Measurements from ENCODE around the gene SPEM2. TPM values are rescaled to one million over a fixed set of nuclear protein-coding genes. Genes with fewer than 3 reads are reported as not detected.

The SPEM2 gene
- total and polyA plus RNA-seq, 4 donors: not detected

- no peaks in the 10 kb centered on the region for H3K36me3 ChIP-seq (ENCODE audit: control insufficient read depth in 4 of 4, insufficient read depth in 3 of 4, low read depth in 1 of 4, low read length in 3 of 4)
- H3K4me3 ChIP-seq (ENCODE audit: low read depth in 1 of 3, low read length in 3 of 3): no peak within 1 kb of the TSS
- no peak within 1 kb of the TSS for H3K9ac ChIP-seq (ENCODE audit: low read depth in 1 of 2, low read length in 2 of 2)
- no peak for DNase-seq (ENCODE audit: low spot score)
- no peaks in the 10 kb centered on the region for H3K9me3 ChIP-seq (ENCODE audit: control insufficient read depth in 4 of 4, low read length in 3 of 4)
- no peaks in the 10 kb centered on the region for H3K4me1 ChIP-seq (ENCODE audit: control insufficient read depth in 4 of 4, insufficient read depth in 4 of 4, low read length in 3 of 4)
- no peak for TF ChIP-seq NR2F2 (IDR thresholded peaks at IDR 0.05)
- no peak for TF ChIP-seq CTCF (IDR thresholded peaks at IDR 0.05; ENCODE audit: low read depth, low read length, missing input control)
- H3K27me3 ChIP-seq (ENCODE audit: control insufficient read depth in 4 of 4, insufficient read depth in 4 of 4, low read length in 3 of 4): no peaks in the 10 kb centered on the region
- 85% methylated on average over 17 of the region's 17 CpGs for WGBS
- H3K27ac ChIP-seq (ENCODE audit: low read depth in 1 of 2, low read length in 2 of 2): no peak within 1 kb of the TSS
These were observed 5.4 kb upstream of the SPEM2 start, which contains the start of gene SPEM1 for GRCh38 chr17:7419819-7420610. Gene SPEM1, plus strand, starts transcription at chr17:7420324. Its CDS starts 61 bp downstream, at chr17:7420385.

GRCh38 chr17:7421186-7421585, 4.2 kb upstream of the SPEM2 start:
- H3K9me3 ChIP-seq (ENCODE audit: control insufficient read depth in 4 of 4, low read length in 3 of 4): no peaks in the 10 kb centered on the region
- no peak for TF ChIP-seq HNF4A (conservative IDR thresholded peaks at IDR 0.05)
- TF ChIP-seq SP1 (IDR thresholded peaks at IDR 0.05): no peak
- no peak for TF ChIP-seq JUND (IDR thresholded peaks at IDR 0.05)
- TF ChIP-seq FOXA2 (IDR thresholded peaks at IDR 0.05): no peak
- TF ChIP-seq RXRA (IDR thresholded peaks at IDR 0.05): no peak
- TF ChIP-seq FOXA1 (IDR thresholded peaks at IDR 0.05): no peak
- no peak for TF ChIP-seq YY1 (IDR thresholded peaks at IDR 0.05)
- no peak for TF ChIP-seq REST (IDR thresholded peaks at IDR 0.05)
- TF ChIP-seq ATF3 (IDR thresholded peaks at IDR 0.05): no peak
- no peak for TF ChIP-seq RAD21 (IDR thresholded peaks at IDR 0.05)
- TF ChIP-seq GABPA (IDR thresholded peaks at IDR 0.05 in 1 of 2, conservative IDR thresholded peaks at IDR 0.05 in 1 of 2): no peak
- TF ChIP-seq ZBTB33 (IDR thresholded peaks at IDR 0.05): no peak
- no peak for TF ChIP-seq MAX (IDR thresholded peaks at IDR 0.05)
- TF ChIP-seq HNF4G (IDR thresholded peaks at IDR 0.05): no peak
- no peak for TF ChIP-seq NR2F2 (IDR thresholded peaks at IDR 0.05)
- no peak for TF ChIP-seq TAF1 (conservative IDR thresholded peaks at IDR 0.05)
- WGBS: 95% methylated on average over 16 of the region's 16 CpGs
- DNase-seq (ENCODE audit: low spot score): no peak
- no peaks in the 10 kb centered on the region for H3K36me3 ChIP-seq (ENCODE audit: control insufficient read depth in 4 of 4, insufficient read depth in 3 of 4, low read depth in 1 of 4, low read length in 3 of 4)
- H3K4me1 ChIP-seq (ENCODE audit: control insufficient read depth in 4 of 4, insufficient read depth in 4 of 4, low read length in 3 of 4): no peaks in the 10 kb centered on the region
- no peak overlapping the region for H3K9ac ChIP-seq (ENCODE audit: low read depth in 1 of 2, low read length in 2 of 2)
- H3K4me3 ChIP-seq (ENCODE audit: low read depth in 1 of 3, low read length in 3 of 3): no peak overlapping the region
- H3K27me3 ChIP-seq (ENCODE audit: control insufficient read depth in 4 of 4, insufficient read depth in 4 of 4, low read length in 3 of 4): no peaks in the 10 kb centered on the region
- no peak overlapping the region for H3K27ac ChIP-seq (ENCODE audit: low read depth in 1 of 2, low read length in 2 of 2)
